Measurements from ENCODE around the gene MGAT1.
"Not testable (repeated sequence)": the region's sequence is repeated elsewhere in the genome, so short reads cannot be mapped to it uniquely, and the experiment has no call there.

Gene MGAT1

DNA sequence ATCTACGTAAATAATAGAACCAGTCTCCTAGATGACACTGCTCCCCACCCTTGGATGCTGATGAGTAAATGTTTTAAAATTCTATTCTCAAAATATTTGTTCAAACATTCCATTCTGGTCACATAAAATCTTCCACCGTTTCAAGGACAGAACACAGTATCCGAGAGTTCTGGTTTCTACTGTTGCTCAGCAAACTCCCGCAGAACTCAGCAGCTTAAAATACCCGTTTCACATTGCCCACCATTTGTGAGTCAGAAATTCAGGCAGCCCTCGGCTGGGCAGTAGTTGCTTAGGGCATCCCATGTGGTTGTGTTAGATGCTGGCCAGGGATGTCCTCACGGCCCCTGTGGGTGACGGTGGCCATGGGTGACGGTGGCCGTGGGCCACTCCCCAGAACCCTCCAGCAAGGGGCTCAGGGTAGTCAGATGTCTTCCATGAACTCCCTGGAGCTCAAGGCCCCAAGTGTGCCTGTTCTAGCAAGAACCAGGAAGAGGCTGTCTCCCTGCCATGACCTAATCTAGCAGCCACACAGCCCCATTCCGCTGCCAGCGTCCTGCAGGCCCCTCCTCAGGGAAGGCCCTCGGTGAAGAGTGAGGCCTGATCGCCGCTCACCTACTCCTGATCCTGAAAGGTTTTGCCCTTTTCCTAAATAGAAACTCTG, 17.4 kb downstream of the MGAT1 start:
- TF ChIP-seq, protein P1, sequence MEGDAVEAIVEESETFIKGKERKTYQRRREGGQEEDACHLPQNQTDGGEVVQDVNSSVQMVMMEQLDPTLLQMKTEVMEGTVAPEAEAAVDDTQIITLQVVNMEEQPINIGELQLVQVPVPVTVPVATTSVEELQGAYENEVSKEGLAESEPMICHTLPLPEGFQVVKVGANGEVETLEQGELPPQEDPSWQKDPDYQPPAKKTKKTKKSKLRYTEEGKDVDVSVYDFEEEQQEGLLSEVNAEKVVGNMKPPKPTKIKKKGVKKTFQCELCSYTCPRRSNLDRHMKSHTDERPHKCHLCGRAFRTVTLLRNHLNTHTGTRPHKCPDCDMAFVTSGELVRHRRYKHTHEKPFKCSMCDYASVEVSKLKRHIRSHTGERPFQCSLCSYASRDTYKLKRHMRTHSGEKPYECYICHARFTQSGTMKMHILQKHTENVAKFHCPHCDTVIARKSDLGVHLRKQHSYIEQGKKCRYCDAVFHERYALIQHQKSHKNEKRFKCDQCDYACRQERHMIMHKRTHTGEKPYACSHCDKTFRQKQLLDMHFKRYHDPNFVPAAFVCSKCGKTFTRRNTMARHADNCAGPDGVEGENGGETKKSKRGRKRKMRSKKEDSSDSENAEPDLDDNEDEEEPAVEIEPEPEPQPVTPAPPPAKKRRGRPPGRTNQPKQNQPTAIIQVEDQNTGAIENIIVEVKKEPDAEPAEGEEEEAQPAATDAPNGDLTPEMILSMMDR (IDR thresholded peaks at IDR 0.05): no peak
- no peak for DNase-seq
- Mint-ChIP-seq H3K27me3 (ENCODE audit: low read depth, poor library complexity) (peaks cover 15% of the 10 kb centered on the region), H3K4me3 (no peak overlapping the region), H3K4me1 (peaks cover 48% of the 10 kb centered on the region), H3K36me3 (ENCODE audit: low read depth) (peaks cover 23% of the 10 kb centered on the region), H3K27ac (no peak overlapping the region), H3K9me3 (peaks cover 19% of the 10 kb centered on the region)

DNA sequence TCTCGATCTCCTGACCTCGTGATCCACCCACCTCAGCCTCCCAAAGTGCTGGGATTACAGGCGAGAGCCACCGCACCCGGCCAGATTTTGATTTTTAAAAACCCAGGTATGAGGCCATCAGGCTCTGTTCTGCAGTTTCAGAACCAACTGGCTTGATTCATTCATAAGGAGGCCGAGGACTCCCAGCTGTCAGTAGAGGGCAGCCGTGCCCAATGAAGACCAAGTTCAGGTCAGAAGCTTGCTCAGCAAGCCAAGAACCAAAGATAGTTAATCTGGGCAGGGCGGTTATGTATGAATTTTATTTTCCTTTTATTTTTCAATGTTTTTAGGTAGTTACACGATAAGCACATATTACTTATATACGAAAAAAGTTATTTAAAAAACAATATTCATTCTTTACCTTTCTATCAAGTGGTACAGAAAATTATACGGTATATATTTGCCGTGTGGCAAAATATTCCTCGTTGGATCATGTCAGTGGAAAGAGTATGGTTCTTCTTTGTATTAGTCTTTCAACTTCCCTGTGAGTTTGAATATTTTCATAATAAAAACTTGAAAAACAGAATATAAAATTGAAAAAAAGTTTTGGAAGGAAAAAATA, 18.0 kb downstream of the MGAT1 start:
- H3K4me3 Mint-ChIP-seq: no peak overlapping the region
- no peak overlapping the region for H3K27ac Mint-ChIP-seq
- TF ChIP-seq, protein P1 (IDR thresholded peaks at IDR 0.05): peak; percentile 56
- H3K27me3 Mint-ChIP-seq (ENCODE audit: low read depth, poor library complexity): peaks cover 15% of the 10 kb centered on the region
- peak; percentile 64 for DNase-seq
- peaks cover 19% of the 10 kb centered on the region for H3K9me3 Mint-ChIP-seq
- H3K36me3 Mint-ChIP-seq (ENCODE audit: low read depth): peaks cover 17% of the 10 kb centered on the region
- H3K4me1 Mint-ChIP-seq: peaks cover 46% of the 10 kb centered on the region

DNA sequence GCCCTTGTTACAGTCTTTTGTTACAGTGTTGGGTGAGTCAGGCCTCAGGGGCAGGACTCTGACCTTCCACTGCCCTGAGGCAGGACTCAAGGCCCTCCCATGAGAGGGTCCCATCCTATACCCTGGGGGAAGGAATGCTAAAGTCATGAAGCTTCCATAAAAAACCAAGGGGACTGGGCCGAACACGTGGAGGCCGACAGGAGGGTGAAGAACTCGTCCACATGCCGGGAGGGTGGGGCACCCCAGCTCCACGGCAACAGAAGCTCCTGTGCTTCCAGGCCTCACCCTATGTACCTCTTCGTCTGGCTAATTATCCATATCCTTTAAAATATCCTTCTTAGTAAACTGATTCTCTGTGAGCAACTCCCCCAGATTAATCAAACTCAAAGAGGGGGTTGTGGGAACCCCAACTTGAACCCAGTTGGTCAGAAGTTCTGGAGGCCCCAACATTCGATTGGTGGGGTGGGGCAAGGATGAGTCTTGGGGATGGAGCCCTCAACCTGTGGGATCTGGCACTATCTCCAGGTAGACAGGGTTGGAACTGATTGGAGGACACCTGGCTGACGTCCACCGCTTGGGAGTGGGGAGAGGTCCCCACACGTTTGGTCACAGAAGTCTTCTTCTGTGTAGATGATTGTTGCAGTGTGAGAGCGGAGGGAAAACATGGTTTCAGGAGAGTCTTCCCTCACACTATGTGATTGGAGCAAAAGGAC, 19.1 kb downstream of the MGAT1 start:
- TF ChIP-seq, protein P1 (IDR thresholded peaks at IDR 0.05): no peak
- peaks cover 46% of the 10 kb centered on the region for H3K4me1 Mint-ChIP-seq

DNA sequence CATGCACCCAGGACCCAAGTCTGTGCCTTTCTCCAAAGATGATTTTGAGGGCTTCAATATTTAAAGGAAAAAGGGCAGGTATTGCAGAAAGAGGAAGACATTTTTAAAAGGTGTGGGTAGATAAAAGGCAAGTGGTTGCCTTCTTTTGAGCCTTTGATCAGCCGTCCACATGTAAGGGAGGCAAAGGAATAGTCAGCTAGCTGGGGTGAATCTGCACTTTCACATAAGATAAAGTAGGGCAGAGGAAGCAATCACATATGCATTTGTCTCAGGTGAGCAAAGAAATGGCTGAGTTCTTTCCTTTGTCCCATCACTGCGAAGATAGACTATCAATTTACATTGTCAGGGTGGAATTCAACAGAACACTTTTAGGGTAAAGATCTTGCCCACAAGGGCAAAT, 19.9 kb downstream of the MGAT1 start:
- Mint-ChIP-seq H3K27me3 (ENCODE audit: low read depth, poor library complexity) (peaks cover 15% of the 10 kb centered on the region), H3K4me1 (peaks cover 39% of the 10 kb centered on the region), H3K4me3 (no peak overlapping the region), H3K36me3 (ENCODE audit: low read depth) (peaks cover 12% of the 10 kb centered on the region), H3K27ac (no peak overlapping the region), H3K9me3 (peaks cover 19% of the 10 kb centered on the region)
- TF ChIP-seq, protein P1 (IDR thresholded peaks at IDR 0.05): no peak
- no peak for DNase-seq

More for the DNA sequence above, 19.1 kb downstream of the MGAT1 start:
- no peak overlapping the region for H3K4me3 Mint-ChIP-seq
- H3K9me3 Mint-ChIP-seq: peaks cover 19% of the 10 kb centered on the region
- H3K27ac Mint-ChIP-seq: no peak overlapping the region
- DNase-seq: no peak
- peaks cover 15% of the 10 kb centered on the region for H3K27me3 Mint-ChIP-seq (ENCODE audit: low read depth, poor library complexity)
- H3K36me3 Mint-ChIP-seq (ENCODE audit: low read depth): peaks cover 12% of the 10 kb centered on the region

DNA sequence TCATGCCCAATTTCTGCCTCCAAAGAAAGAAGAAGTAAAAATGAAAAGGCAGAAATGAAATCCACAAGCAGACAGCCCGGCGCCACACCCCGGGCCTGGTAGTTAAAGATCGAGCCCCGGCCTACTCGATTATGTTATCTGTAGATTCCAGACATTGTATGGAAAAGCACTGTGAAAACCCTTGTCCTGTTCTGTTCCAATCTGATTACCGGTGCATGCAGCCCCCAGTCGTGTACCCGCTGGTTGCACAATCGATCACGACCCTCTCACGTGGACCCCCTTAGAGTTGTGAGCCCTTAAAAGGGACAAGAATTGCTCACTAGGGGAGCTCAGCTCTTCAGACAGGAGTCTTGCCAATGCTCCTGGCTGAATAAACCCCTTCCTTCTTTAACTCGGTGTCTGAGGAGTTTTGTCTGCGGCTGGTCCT, 20.7 kb downstream of the MGAT1 start:
- Mint-ChIP-seq H3K9me3 (peaks cover 19% of the 10 kb centered on the region), H3K36me3 (ENCODE audit: low read depth) (peaks cover 12% of the 10 kb centered on the region), H3K4me1 (peaks cover 31% of the 10 kb centered on the region), H3K27me3 (ENCODE audit: low read depth, poor library complexity) (peaks cover 13% of the 10 kb centered on the region)
- H3K27ac Mint-ChIP-seq, DNase-seq, H3K4me3 Mint-ChIP-seq: not testable (repeated sequence)

DNA sequence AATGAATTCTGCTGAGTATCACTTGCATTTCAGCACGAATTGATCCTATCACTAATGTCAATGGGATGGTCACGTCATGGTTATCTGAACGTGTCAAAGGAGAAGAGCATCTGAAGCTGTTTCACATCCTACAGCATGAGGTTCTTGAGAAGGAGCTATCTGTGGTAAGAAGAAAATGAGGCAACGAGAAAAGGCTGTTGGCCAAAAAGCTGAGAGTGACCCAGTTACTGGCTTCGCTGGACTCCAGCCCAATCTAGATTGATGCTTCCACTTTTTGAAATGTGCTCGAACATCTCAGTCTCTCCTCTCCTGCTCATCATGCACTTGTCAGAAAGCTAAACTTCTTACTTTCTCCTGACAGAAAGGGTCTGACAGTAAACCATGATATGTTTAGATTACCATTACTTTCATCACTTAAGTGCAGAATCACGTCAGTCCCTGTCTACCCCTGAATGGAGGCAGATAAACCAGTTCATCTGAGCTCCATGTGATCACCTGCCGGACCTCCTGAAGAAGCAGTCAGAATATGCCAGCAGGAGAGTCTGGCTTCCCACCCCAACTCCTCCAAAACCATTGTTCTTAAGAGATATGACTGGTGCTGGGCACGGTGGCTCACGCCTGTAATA, 22.5 kb downstream of the MGAT1 start:
- H3K9me3 Mint-ChIP-seq: peaks cover 19% of the 10 kb centered on the region
- H3K27ac Mint-ChIP-seq: no peak overlapping the region
- TF ChIP-seq, protein P1 (IDR thresholded peaks at IDR 0.05): no peak
- H3K4me3 Mint-ChIP-seq: no peak overlapping the region
- H3K36me3 Mint-ChIP-seq (ENCODE audit: low read depth): peaks cover 12% of the 10 kb centered on the region
- peaks cover 7% of the 10 kb centered on the region for H3K27me3 Mint-ChIP-seq (ENCODE audit: low read depth, poor library complexity)
- no peak for DNase-seq
- peaks cover 13% of the 10 kb centered on the region for H3K4me1 Mint-ChIP-seq

All from nephron progenitor cell (in vitro differentiated cells).